C4-2B (cell line): ENCODE measurements around the gene SLC16A5.

Source experiments
- H3K27ac ChIP-seq: fragments of 450-650 bp; 2 replicates; pipeline ENCODE4 v1.5.1; 2017
- ZFX ChIP-seq: fragments of 450-650 bp; IDR thresholded peaks from 2 replicates; pipeline ENCODE4 v1.6.1; 2017
- TF ChIP-seq, protein P1 (sequence below): fragments of 450-650 bp; conservative IDR thresholded peaks from 2 replicates; pipeline ENCODE4 v1.5.1; 2017; ENCODE audit warnings: mild to moderate bottlenecking

SLC16A5 gene

DNA sequence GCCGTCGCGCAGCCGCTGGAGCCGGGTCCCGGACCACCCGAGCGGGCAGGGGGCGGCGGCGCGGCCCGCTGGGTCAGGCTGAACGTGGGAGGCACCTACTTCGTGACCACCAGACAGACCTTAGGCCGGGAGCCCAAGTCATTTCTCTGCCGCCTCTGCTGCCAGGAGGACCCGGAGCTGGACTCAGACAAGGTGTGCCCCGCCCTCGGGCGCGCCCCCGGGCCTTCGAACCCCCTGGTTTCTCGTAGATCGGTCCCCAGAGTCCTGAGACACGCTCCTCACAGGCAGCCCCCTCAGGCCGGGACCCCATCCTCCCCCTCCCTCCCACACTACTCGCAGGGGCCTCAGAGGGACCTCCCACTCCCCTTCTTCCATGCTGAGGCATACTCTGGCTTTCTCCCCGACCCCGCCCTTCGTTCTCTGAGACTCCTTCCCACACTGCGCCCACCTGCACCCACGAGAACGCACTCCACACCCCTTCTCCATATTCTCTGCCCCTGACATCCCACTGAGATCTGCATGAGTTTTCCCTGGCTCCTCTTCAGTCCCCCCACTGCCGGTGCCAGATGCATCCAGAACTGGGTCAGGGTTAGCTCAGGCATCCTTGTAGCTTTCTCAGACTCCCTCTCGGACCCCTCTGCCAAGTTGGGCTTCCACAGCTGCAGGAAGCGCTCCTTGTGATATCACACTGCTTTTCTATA is 40.2 kb upstream of the SLC16A5 start:
- peak overlapping the region; percentile 93 for H3K27ac ChIP-seq
- TF ChIP-seq, protein P1, sequence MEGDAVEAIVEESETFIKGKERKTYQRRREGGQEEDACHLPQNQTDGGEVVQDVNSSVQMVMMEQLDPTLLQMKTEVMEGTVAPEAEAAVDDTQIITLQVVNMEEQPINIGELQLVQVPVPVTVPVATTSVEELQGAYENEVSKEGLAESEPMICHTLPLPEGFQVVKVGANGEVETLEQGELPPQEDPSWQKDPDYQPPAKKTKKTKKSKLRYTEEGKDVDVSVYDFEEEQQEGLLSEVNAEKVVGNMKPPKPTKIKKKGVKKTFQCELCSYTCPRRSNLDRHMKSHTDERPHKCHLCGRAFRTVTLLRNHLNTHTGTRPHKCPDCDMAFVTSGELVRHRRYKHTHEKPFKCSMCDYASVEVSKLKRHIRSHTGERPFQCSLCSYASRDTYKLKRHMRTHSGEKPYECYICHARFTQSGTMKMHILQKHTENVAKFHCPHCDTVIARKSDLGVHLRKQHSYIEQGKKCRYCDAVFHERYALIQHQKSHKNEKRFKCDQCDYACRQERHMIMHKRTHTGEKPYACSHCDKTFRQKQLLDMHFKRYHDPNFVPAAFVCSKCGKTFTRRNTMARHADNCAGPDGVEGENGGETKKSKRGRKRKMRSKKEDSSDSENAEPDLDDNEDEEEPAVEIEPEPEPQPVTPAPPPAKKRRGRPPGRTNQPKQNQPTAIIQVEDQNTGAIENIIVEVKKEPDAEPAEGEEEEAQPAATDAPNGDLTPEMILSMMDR, result no peak
- no peak for TF ChIP-seq ZFX

DNA sequence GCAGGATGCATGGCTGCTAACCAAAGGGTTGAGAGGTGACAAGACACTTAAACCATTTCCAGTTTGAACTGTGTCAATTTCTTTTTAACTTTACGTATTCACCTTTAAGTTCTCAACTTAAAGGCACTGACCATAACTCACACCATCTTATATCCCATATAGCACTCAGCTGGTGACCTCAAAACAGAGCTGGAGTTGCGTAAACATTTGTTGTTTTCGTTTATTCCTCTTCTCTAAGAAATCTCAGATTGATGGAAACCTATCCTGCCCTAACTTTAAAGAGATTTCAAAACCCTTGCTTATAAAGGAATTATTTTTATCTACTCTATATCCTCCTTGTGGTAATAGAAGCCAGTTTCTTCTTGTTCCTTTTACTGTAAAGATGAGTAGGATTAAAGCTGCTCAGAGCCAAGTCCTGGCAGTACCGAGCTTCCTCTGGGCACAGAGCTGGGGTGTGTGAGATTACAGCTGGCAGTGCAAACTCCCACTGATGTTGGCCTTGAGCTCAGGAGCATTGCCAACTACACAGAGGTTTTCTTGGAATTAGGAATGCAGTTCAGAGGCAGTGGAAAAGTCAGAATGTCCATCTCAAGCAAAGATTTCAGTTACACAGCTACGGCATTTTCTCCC is 39.4 kb upstream of the SLC16A5 start:
- no peak for TF ChIP-seq ZFX
- TF ChIP-seq, protein P1, result no peak
- H3K27ac ChIP-seq, result no peak overlapping the region; the same call in 1 of the 2 replicates

DNA sequence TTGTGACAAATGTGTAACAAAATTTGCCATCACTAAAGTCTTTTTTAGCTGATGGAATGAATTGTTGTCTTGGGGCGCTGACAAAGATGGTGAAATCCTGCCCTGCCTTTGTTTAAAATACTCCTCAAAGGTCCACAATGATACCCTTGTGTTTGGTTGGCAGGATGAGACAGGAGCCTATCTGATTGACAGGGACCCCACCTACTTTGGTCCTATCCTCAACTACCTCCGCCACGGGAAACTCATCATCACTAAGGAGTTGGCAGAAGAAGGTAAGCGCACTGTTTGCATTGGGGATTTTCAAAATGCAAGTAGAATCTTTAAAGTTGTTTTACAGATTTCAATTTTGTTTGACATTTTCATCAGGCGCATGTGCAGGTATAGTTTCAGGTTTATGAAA is 38.7 kb upstream of the SLC16A5 start:
- TF ChIP-seq ZFX, result no peak
- TF ChIP-seq, protein P1, result no peak
- H3K27ac ChIP-seq, result no peak overlapping the region

DNA sequence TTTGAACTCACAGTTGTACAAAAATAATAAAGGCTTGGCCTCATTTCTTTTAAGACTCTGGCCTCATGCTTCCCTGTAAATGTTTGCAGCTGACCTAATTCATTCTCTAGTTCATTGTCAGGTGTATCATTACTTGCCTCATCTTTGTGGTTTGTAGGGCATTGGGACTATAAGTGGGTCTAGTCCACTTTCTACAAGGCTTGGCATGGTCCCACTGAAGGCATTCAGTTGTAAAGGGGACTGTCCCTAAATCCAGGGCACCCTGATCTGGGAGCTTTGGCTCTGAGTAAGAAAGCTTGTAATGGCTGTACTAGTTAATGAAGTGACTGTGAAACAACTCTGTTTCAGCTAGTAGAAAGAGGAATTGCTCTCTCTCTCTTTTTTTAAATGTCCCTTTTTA is 38.0 kb upstream of the SLC16A5 start:
- H3K27ac ChIP-seq, result no peak overlapping the region
- no peak for TF ChIP-seq ZFX
- TF ChIP-seq, protein P1, result no peak

DNA sequence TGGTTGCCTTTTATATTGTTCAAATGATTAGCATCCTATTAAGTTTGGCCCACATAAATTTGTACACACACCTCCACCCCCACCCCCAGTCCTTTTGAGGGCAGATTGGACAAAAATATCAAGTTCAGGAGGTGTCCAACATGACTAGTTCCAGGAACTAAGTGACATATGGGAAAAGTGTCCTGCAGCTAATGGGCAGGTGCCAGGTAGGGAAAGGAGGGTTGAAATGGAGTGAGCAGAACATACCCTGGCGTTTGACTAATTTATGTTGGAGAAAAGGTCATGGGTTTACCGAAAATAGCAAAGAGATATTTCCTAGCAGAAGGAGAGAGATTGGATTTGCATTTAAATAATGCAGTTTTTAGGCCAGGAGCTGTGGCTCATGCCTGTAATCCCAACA is 35.8 kb upstream of the SLC16A5 start:
- no peak for TF ChIP-seq ZFX
- TF ChIP-seq, protein P1, result no peak
- H3K27ac ChIP-seq, result no peak overlapping the region

DNA sequence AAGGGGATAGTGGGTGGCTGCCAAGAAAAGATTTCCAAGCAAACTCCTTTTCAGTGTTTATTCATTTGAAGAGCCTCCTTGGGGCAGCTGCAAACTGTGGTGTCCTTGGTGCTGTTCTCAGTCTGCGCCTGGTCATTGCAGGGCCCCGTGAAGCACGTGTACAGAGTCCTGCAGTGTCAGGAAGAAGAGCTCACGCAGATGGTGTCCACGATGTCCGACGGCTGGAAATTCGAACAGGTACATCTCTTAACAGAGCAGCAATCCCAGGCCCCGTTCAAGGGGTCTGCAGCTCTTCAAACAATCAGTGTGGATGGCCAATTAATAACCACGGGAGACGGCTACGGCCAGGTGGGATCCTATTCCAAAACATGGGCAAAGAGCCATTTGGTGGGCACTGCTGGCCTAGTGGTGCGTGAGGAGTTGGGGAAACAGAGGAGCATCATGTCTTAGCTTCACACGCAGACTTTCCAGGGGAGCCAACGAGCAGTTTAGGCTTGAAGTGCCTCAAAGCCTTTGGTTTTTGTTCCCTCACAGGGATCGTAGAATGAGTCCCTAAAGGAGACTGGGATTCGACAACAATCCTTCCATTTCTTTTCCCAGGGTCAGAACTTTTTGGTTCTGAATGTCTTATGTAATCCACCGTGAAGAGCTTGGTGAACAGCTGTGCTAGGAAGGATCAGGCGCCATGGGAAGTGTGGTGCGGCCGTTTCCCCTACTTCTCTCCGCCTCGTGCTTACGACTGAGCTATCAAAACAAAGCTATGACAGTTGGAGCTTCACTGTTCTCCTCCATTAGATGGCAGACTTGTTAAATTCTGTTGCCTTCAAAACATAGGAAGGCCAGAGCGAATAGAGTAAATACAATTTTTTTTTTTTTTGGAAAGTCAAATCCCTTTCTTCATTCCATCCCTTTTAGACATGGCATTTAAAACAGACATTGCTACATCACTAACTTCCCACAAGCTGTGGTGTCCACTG is 28.1 kb upstream of the SLC16A5 start:
- TF ChIP-seq ZFX, result no peak
- TF ChIP-seq, protein P1, result no peak; the same call in 1 of the 2 replicates
- H3K27ac ChIP-seq, result no peak overlapping the region
